Stimulated activated CD4-positive, alpha-beta T cell treated with anti-CD3 and anti-CD28 coated beads, Interleukin-12 subunit alpha, Interleukin-12 subunit beta, amount 100 ng/mL, for 24 hours (primary cell): ENCODE results near the gene MYBPC3.
"Not testable (repeated sequence)": the region's sequence is repeated elsewhere in the genome, so short reads cannot be mapped to it uniquely, and the experiment has no call there.

ENCODE experiments used
- DNase-seq, 2 experiments: peaks; one replicate each; pipeline ENCODE4 v3.0.0-alpha.2; 2020; ENCODE audit warnings: low read depth in 2 of 2

MYBPC3 gene

DNA sequence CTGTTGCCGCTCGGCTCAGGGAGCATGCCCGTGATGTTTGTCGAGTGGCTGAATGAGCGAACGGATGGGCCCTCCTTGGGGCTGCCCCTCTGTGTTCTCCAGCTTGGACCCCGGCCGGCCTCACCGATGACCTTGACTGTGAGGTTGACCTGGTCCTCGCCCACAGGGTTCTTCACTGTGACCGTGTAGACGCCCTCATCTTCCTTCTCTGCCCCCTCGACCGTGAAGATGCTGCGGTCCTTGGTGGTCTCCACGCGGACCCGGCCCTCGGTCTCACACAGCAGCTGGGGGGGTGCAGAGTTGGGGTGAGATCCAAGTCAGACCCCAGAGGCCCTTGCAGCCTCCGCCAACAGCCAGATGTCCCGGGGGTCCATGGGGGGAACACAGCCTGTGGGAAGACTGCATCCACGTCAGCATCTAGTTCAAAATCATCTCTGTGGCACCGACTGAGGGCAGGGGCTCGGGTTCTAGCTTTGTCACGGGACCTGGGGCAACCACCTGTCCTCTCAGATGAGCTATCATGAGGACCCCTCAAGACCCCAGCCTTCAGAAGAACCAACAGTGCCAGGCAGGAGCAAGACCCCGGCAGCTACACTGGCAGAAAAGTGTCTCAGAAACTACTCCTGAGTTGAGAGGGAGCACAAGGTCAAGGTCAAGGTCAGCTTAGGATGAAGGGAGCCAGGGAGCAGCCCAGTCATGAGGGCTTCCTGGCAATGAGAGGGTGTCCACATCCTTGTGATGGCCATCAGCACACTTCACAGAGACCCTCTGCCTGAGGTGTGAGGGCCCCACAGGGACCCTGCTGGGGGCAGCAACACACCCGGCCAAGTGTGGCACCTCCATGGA lies 13.9 kb downstream of the MYBPC3 start:
- DNase-seq: no peak

DNA sequence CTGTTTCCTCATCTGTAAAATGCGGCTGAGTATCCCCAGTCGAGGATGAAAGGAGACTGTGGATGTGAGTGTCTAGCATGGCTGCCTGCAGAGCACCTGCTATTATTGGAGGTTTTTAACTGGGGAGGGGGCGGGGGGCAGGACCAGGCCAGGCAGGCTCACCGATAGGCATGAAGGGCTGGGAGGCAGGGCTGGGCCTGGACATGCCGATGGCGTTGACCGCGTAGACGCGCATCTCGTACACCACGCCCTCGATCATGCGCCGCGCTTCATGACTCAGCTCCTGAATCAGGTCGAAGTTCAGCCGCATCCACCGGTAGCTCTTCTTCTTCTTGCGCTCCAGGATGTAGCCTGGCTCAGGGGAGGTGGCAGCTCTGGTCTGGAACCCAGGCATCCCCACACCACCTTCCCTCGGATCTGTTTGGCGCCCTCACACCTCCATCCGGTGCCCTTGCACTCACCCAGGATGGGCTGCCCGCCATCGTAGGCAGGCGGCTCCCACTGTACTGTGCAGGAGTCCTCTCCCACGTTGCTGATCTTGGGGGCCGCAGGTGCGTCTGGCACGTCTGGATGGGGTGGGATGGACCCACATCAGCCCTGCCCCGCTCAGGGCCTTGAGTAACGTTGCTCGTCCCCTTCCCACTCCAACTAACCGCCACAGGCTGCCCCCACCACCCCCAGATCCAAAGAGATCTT lies 15.1 kb downstream of the MYBPC3 start:
- DNase-seq: no peak

DNA sequence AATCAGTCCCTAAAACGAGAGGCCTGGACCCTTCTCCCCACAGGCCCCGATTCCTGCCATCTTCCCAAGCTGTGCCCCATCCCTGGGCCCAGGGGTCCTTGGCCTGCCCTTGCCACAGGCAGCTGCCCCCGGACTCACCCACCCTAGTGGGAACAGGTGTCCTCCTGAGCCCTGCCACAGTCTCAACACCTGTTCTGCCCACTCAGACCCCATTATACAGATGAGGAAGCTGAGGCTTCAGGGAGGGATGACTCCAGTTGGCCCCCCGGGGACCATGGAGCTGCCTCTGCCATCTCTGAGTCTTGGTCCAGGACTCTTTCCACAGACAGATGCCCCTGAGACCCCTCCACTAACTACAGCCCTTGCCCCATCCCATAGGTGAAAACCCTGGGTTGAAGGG lies 15.9 kb downstream of the MYBPC3 start:
- no peak for DNase-seq

DNA sequence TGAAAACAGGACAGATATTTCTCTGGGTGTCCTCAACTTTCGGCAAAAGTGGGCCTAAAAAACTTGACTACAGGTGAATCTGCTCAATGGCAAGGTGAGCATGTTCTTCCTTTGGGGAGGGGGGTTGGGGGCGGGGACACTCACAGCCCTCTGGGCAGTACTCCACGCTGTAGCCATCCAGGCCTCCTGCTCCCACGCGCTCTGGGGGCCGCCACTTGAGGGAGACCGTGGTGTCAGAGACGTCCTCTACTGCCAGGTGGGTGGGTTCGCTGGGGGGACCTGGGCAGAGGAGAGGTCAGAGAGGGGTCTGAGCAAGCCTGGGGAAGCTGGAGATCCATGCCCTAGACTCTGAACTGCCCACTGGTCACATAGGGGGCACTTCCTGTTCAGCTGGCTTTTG lies 16.8 kb downstream of the MYBPC3 start:
- DNase-seq: no peak

DNA sequence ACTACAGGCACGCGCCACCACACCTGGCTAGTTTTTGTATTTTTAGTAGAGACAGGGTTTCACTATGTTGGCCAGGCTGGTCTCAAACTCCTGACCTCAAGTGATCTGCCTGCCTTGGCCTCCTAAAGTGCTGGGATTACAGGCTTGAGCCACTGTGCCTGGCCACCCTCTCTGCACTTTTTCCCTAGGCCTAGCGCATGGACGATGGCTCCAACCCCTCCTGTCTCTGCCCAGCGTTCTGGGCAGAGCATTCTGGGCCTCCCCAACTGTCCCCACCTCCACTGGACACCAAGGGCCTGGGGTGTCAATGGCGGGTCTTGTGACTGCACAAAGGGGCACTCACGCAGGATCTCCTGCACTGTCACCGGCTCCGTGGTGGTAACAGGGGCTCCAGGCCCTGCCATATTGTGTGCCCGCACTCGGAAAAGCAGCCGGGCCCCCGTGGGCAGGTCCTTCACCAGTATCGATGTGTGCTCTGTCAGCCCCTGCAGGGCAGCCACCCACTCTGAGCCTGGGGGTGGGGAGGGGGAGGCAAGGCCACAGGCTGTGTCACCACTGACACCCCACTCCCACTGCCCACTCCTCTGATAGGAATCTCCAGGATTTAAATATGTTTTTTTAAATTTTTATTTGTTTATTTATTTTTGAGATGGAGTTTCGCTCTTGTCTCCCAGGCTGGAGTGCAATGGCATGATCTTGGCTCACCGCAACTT lies 17.6 kb downstream of the MYBPC3 start:
- DNase-seq: not testable (repeated sequence)

DNA sequence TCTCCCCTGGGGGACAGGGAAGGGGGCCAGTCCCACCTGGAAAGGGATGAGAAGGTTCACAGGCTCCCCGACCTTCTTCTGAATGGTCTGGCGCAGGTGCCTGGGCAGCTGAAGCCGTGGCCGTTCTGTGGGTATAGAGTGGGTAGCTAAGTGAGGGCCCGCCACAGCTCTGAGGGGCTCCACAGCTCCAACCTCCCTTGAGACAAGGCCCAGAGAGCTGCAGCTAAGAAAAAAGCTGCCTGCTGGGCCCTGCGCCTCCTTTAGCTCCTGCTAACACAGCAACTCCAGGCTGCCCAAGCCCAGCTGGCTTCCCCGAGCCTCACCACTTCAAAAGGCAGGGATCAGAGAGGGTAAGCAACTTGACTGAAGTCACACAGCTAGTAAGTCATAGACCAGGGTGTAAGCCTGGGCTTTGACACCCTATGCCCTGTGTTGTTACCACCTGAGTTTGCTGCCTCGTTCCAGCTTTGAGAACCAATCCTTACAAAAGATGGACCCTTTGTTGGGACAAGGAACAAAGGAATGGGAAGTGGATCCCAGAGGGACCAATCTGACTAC lies 18.5 kb downstream of the MYBPC3 start:
- no peak for DNase-seq

DNA sequence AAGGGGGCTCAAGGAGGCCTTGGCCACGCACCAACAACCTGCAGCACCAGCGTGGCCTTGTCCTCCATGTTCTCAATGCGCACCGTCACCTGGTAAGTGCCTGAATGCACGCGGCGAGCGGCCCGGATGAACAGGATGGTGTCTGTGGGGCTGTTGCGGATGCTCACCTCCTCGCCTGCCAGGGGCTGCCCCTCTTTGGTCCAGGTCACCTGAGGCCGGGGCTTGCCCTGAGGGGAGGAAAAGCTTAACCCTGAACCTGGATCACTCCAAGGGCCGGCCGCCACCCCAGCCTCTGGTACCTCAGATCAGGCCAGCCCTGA lies 19.0 kb downstream of the MYBPC3 start:
- no peak for DNase-seq

DNA sequence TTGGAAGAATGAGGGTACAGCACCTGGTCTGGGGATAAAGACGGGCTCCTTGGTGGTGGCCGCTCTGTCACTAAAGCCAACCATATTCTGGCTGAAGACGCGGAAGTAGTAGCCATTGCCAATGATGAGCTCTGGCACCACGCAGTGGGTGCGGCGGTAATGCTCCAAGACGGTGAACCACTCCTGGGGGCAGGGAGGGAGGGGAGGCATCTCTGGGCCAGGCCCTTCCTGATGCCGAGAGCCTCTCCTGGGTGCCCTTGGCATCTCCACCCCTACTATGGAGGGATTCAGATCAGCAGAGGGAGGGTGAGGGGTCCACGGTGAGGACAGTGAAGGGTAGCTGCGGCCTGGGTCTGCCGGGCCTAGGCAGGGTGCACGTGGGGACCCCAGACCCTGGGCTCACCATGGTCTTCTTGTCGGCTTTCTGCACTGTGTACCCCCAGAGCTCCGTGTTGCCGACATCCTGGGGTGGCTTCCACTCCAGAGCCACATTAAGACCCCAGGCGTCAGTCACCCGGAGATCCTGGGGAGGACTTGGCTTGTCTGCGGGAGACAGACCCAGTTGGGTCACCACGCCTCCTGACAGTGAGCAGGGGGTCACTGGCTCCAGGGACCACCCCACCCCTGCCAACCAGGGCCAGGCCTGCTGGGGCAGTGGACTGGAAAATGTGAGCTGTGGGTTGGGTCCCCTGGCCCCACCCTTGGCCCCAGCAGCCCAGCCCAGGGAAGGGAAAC lies 19.5 kb downstream of the MYBPC3 start:
- DNase-seq: no peak

DNA sequence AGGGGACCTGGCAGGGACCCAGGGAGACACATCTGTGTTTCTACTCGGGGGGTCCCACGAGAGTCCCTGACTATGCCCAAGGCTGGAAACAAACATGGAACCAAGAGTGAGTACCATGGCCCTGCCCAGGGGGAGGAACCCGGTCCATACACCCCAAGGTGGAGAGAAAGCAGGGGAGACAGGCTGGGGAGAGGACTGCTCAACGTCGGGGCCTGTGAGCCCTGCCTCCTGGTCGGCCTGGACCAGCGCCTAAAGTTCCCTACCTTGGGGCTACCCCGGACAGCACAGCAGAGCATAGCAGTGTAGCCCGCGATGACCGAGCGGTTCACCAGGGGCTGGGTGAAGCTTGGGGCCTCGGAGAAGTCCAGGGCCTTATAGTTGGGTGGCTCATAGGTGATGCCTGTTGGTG lies 20.2 kb downstream of the MYBPC3 start:
- no peak for DNase-seq

DNA sequence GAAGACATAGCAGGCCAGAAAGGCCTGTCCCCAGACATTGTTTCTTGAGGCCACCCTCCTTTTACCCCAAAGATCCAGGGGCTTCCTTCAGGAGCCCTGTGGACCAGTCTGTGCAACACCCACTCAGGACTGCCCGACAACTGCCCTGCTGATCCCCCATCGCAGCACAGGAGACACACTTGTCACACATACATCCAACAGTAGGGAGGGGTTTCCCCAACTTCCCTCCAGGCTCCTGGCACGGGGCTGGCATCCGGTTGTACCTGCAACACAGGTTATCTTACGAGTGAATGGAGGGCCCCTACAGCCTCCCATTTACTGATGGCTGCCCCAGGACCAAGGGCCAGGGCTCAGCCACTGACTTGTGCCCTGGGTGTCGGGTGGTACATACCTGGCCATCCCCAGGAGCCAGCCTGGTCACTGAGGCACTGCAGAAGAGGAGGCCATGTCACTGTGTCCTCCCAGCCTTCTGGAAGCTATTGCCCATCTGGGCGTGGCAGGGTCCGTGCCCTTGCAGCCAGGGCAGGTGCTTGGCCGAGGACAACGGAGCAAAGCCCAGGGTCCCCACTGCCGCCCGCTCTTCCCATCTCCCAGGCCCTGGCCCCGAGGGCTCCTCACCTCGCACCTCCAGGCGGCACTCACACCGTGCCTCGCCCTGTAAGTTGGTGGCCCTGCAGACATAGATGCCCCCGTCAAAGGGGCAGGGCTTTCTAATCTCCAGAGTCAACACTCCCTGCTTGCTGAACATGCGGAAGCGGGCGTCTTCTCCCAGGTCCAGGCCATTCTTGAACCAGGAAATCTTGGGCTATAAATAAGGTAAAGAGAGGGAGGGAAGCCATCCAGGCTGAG lies 20.8 kb downstream of the MYBPC3 start:
- DNase-seq: no peak

DNA sequence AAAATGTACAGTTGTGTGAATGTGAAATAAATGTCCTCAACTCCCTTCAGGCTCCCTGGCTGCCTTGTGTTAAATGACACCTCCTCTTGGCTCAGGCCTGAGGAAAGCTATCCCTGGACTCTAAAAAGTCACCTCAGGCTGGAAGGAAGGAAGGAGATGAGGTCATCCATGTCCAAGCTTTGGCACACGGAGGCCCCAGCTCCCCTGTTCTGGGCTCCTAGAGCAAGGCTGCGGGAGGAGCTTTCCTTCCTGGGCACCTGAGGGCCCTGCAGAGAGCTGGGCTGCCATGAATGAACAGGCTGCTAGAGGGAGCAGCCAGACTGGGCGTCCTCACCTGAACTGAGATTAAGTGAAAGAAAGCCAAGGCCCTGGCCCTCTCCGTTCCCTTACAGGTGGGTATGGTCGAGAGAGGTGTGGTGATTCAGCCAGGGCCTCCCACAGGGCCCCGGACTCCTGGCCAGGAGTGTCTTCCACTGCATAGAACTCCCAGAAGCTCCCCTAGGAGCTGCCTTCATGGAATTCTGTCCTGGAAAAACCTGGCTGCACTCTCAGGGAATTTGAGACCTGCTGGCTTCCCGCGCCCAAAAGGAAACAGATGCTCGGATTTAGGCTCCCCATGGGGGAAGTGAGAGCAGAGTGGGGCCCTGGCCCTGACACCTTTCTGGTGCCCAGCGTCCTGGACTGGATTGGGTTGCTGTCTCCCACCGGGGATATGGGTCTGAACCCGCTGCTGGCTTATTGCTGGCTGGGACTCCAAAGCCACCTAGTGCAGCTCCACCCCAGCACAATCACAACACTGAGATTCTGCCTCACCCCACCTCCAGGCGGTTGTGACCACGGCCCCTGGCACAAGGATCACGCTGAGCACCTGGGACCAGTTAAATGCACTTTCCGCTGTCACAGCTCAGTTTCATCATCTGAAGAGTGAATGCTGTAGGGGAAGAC lies 22.2 kb downstream of the MYBPC3 start:
- DNase-seq: no peak

DNA sequence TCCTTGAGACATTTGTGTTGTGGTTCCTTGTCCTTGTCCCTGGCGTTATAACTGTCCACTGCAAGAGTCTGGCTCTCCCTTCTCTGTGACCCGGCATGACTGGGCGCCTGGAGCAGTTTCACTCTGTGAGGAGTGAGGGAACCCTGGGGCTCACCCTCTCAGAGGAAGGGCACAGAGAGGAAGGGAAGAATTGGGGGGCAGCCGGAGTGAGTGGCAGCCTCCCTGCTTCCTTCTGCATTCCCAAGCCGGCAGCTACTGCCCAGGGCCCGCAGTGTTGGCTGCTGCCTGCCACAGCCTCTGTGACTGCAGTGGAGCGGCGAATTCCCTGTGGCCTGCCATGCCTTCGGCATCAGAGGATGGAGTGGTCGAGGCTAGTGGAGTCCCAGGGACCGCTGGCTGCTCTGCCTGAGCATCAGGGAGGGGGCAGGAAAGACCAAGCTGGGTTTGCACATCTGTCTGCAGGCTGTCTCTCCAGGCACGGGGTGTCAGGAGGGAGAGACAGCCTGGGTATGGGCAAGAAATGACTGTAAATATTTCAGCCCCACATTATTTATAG lies 23.0 kb downstream of the MYBPC3 start:
- DNase-seq: no peak

DNA sequence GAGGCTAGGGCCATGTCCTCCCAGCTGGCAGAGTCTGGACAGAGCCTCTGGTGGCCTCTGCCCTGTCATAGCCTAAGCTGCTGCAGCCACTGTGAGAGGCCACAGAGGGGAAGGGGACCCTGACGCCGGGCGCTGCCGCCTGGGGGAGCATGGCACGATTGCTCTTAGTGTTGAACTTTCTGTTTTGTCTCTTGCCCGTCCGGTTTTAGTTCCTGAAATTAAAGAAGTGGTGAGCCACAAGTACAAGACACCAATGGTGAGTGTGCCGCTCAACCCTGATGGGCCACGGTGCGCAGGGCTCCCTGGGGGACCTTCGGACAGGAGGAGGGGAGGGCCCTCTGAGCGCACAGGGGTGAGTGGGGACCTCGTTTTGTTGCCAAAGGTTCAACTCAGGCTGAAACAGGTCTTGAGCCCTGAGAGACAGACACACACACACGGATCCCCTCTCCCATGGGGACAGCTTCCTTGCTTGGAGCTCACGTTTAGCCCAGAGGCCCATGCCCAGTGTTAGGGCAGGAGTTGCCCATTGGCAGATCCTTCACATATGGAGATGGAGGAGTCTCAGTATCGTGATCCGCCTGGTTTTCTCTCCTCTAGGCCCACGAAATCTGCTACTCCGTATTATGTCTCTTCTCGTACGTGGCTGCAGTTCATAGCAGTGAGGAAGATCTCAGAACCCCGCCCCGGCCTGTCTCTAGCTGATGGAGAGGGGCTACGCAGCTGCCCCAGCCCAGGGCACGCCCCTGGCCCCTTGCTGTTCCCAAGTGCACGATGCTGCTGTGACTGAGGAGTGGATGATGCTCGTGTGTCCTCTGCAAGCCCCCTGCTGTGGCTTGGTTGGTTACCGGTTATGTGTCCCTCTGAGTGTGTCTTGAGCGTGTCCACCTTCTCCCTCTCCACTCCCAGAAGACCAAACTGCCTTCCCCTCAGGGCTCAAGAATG lies 23.8 kb downstream of the MYBPC3 start:
- DNase-seq: no peak

DNA sequence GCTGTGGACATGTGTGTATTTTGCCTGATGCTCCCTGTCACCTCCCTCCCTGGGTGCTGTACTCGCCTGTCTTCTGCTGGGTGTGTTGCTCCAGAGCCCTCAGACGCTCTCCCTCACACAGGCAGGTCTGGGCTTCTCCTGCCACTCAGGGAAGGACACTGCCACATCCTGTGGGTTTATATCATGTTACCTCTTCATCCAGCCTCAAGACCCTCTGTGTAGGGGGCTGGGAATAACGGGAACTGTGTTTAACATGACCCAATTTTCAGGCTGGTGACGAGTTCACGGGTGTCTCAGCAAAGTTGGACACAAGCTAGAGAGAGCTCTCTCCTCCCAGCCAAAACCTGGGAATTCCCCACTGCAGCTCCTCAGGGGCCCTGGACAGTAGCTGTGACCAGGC lies 24.6 kb downstream of the MYBPC3 start:
- DNase-seq: no peak

DNA sequence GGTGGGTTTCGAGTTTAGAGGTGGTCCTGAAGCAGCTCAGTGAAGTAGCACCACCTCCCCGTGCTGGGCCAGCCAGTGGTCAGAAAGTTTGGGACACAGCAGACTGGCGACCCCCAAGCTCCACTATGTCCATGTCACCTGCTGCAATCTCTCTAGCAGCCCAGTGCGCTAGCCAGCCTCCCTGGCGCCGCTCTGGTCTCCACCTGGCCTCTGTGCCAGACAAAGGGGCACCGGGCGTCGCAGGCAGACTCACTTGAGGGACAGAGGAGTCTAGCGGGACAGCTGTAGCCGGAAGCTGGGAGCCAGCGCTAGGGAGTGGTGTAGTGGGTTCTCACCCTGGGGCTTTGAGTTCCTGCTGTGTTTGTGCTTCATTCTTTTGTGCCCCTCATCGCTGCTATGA lies 25.5 kb downstream of the MYBPC3 start:
- DNase-seq: no peak

DNA sequence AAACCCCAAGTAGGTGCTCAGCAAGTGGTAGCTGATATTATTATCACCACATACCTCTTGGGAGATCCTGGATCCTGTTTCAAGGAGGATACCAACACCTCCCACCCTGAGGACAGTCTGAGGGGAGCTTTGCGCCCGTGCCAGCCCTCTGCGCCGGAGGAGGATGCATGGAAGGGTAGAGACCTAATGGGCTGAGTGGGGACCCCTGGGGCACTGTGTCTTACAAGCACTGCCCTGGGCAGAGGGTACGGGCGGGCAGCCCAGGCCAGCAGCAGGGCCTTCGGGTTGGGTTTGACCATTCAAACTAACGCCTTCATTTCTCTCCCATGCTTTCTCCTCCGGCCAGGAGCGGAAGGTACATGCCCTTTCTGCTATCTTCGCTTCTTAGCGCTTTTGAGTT lies 26.3 kb downstream of the MYBPC3 start:
- no peak for DNase-seq

DNA sequence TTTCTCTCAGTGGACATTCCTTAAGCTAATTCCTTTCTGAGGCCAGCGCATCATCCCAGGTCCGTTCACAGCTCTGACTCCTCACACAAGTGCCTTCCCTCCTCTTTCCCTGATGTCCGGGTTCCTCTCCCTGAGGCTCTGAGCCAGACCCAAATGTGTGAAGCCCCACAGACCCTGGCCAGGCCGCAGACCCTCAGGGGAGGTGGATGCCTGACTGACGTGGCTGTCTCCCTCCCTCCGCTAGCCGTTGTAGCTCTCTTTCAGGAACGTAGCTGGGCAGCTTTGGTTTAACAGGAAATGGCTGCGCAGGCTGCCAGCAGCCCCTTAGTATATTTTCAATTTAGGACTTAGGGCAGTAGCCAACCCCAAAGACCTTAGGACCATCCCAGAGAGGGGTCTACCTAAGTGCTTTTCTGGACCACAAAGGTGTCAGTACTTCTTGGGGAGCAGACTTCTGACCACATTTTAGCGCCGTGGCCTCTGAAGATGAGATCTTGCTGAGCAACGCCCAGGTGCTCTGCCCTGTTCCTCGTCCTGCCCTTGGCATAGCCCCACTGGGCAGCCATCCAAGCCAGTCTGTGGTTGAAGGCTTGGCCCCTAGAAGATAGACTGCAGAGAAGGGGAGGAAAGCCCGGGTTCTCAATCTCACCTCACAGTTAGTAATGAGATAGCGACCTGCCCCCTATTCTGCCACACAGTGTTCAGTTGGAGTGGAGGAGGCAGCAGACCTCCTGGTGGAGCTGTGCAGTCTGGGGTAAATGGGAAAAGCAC lies 27.0 kb downstream of the MYBPC3 start:
- no peak for DNase-seq

DNA sequence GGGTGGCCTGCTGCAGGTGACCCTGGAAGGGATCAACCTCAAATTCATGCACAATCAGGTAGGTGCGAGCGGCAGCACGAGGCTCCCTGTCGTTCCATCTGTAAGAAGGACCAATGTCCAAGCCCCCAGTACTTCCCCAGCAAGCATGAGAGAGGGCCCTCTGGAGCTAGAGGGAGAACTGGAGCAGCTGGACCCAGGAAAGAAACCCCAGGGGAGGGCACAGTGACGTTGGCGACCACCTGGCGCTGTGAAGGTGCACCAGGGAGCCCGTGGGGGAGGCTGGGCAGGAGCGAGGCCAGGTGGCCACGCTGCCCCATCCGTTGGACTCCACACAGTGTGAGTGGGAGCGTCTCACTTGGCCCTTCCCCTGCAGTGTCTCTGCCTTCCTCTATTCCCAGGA lies 28.0 kb downstream of the MYBPC3 start:
- no peak for DNase-seq
